GM18861 (cell line): ENCODE measurements around the gene ZFHX3.
A peak's percentile ranks its signal among the peaks of the same experiment; 100 is the strongest.

ENCODE experiments used
- ATAC-seq: cut with Tn5 transposase; IDR thresholded peaks from one replicate; pipeline ENCODE4 v1.9.1; 2021; ENCODE audit not compliant: unreplicated experiment

Gene ZFHX3

DNA sequence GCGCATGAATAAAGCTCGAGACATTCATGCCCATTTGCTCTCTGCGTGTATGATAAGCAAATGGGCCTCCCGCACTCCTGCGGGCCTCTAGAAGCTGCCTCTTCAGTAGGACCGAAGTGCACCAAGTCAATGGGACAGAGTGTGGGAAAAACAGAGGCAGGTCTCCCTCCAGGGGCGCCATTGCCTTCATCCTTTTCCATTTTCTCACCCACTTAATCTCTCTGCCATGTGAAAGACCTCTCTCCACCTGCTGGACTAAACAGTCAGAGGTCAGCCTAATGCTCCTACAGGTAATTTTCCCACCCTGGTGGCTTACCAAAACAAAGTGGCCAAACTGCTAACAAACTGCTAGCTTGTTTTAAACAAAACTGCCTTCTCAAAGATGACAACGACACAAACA lies 210.9 kb downstream of the ZFHX3 start:
- ATAC-seq, result no peak

DNA sequence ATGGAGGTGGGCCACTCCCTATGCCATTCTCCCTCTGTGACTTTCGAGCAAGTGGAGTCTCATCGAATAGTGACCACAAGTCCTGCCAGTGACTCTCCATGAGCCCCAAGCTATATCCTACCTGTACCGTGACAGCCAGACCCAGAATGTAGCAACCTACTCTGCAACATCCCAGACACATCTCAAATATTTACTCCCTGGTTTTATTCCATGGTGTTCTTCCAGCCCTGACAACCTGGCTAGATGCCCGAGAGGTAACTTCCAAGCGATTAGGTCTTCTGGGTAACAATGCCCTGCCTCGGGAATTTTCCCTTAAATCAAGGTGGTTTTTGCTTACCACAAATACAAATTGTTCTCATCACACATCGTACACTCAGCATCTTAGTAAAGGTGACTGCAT lies 211.7 kb downstream of the ZFHX3 start:
- no peak for ATAC-seq

DNA sequence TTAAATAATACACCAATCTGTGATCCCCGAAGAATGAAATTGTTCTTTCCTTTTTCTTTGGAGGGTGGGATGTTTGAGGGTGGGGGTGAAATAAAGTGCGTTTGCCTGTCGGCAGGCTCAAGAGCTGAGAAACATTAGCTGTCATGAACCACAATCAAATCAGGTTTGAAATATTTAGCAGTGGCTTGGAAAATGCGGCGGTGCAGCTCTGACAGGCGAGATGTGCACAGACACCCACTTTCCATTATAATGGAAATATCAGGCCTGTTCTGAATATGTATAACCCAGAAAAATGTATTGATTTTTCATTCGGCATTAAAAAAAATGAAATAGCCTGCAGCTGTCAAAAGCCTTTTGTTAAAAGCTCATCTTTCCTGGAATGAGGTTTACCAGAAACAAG lies 212.8 kb downstream of the ZFHX3 start:
- ATAC-seq, result no peak

DNA sequence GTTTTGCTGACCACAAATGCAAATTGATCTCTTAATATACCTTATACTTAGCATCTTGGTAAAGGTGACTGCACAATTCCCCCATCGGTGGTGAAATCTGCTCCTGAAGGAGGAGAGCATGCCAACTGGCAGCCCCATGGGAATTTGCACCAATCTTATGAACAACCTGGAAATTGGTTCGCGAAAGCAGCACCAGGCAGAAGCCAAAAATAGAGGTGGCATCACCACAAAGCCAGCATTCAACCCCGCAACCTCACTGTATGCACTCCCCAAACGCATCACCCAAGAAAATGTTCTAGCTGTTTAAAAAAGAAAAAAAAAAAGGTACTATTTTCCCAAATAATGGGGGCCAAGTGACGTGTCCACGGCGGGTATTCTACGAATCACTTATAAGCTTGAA lies 213.4 kb downstream of the ZFHX3 start:
- ATAC-seq, result no peak

DNA sequence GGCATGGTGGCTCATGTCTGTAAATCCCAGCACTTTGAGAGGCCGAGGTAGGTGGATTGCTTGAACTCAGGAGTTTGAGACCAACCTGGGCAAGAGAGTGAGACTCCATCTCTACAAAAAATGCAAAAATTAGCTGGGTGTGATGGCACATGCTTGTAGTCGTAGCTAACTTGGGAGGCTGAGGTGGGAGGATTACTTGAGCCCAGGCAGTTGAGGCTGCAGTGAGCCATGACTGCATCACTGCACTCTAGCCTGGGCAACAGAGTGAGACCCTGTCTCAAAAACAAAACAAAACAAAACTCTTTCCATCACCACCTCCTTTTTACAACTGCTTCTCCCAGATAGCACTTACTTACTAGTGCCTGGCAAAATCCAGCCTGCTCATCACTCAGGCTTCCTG lies 214.0 kb downstream of the ZFHX3 start:
- no peak for ATAC-seq

DNA sequence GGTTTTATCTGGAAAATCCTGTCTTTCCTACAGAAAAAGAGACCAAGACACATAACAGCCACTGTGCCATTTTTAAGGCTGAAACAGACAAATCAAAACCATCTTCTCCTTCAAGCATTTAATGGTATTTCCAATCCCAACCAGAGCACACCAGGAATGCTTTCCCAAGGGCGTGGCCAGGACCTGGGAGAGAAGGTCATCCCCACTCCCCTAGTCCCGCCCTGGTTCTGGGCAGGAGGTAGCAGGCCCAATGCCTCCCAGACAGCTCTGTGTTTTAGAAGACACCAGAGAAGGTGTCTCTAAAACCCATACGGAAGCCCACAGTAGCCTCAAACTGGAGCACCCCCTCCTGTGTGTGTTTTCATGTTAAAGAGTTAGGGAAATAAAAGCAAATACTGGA lies 214.4 kb downstream of the ZFHX3 start:
- no peak for ATAC-seq

DNA sequence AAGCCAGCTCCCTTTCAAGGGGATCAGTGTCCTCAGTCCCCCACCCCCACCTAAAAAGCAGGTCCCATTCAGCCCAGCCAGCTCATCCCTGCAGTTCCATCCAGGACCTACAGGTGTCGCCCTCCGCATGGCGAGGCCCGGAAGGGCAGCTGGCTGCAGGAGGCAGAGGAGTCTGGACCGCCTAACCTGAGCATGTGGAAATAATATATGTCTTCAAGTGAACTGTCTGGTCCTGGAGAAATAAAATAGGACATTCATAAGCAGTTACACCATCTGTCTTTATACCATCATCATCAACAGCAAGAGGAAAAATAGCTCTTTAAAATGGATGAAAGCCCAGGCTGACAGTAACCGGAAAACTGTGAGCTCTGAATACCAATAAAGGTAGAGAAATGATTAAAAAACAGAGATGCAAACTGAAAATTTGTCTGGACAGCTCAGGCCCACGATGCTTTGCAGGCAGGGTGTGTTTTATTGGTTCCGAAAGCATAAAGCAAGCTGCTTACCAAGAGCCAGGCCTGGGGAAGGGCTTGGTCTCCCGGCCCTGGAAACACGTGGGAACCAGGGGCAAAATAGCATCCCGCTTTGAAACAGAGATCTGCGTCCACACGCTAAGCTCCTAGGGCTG lies 215.2 kb downstream of the ZFHX3 start:
- ATAC-seq, result peak; percentile 81

DNA sequence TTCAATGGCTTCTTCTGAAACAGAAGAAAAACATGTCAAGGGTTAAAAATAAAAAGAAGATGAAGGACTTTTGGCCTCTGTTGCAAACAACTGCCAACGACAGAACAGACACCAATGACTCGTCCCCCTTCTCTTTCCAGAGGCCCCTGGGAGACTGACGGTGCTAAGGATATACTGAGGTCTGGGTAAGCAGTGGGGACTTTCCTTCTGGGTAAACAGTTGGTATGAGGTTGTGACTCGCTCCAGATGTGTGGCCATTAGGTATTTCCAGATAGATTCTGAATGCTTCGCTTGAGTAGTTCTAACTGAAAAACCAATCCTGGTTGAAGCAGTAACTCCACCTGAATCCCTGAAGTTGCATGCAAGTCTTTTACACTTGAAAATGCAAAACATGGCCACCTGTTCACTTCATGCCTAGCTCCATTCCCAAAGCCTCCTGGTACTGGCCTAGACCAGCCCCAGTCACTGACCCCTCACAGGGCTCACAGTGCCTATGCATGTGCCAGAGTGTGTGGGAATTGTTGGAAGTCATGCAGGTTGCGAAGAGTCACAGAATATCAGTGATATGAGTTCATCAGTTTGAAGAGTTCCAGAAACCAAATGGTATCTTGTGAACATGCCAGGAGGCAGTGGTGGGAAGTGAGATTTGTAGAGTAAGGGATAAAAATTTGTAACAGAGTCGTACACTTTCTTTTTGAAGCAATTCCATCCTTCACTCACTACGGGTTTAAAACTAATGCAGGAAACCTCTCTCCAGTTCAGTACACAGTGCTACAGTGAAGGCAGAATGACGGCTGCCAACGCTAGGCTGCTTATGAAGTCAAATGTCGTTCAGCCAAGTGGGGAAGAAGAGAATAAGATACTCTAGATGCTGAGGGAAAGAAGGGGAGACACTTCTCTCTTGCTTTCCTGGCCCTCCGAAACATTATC lies 217.8 kb downstream of the ZFHX3 start:
- ATAC-seq, result no peak

DNA sequence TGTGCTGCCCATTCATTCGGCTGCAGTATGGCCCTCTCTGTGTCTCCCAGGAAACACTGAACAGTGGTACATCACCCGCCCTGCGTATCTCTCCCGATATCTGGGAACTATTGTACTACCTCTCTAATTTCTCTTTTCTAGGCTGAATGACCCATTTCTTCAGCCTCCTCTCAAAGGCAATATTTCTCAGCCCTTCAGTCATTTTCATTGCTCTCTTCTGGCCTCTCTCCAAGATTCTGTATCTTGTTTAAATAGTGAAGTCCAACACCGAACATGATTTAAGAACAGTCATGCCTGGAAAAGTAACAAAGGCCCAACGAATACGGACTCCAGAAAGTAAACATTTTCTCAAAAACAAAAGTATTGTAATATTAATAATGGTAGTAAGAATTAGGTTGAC lies 220.1 kb downstream of the ZFHX3 start:
- ATAC-seq, result no peak

DNA sequence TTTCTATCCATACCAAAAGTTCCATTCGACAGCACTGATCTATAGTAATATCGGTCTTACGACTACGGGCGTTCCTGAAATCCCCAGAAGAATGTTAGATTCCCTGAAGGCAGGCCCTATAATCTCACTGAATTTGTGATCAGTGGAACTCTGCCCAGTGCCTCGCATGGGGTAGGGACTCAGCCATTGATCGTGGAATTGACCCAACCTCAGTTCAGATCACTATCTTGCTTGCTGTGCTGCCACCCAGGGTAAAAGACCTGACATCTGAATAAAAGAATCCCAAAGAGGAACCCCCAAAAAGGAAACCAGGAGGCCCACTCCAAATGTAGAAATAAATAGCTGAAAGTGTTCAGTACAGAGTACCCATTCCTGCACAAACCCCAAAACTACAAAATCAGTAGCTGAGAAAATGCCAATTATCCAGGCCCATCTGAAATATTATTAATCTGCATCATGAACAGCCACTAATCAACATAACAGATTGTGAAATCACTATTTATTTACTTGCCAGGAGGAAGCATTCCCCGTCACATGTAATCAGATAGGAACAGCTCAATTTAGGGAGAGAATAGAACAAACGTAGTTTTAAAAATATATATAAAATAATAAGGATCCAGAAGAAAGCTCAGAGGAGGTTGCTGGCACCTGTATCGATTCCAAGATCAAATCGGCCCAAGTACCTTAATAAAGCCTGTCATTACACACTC lies 221.9 kb downstream of the ZFHX3 start:
- ATAC-seq, result no peak

DNA sequence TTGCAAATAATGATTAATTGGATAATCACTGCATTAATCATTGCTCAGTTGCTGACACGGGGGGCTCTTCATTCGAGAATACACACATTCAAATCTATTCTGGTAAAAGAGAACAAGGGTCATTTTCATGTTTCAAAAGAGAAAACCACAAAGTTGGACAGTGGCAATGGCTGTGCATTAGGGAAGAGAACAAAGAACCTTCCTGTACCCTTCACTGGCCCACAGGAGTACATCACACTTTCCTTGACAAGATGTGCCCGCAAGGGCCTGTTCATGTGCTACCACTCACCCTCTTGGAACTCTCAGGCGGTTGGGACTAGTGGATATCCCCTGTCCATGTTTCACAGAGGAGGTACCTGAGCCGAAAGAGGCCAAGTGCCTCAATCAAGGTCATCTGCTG lies 223.2 kb downstream of the ZFHX3 start:
- ATAC-seq, result no peak

DNA sequence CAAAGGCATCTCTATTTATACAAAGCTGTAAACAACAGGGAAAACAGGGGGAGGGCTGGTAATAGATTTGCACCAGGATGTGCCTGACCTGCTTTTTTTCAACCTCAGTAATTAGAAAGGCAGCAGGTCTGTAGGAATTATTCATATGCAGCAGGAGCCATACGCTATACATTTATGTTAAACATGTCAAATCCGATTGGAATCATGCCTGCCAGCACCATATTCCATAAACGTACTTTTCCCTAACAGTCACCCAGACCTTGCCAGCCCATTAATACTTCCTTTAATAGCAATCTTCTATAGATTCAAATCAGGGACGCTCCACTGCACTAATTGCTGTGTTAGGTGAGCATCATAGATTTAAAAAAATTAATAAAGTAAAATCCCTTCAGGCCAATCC lies 223.9 kb downstream of the ZFHX3 start:
- no peak for ATAC-seq

DNA sequence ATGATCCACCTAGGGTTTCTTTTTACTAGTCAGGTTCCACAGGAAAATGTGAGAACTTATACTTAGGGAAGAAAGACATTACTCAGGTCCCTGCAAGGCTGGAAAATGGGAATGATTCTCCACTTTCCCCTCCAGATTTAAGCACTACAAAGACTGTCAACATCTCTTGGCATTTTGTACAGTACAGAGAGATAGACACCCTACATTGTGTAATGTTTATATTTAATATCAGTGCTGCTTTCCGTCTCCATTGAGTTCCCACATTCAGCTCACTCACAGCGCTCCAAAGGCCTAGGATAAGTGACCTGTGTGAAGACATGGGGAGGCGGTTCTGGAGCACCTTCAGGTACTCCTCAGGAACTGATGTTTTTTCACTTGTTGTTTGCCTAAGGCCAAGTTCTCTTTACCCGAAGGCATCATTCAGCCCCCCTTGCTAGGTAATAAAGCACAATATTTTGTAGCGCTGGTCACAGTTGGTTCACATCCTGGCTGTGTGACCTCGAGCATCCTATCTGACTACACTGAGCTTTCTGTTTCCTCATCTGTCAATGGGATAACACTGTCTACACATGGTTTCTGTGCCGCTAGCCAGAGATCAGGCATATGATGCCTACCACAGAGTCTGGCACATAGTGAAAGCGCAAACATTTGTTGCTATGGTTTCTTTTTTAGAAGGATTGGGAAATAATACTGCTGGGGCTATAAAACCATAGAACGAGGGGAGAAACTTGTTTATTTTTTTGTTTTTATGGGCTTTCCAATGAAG lies 226.6 kb downstream of the ZFHX3 start:
- ATAC-seq, result no peak

DNA sequence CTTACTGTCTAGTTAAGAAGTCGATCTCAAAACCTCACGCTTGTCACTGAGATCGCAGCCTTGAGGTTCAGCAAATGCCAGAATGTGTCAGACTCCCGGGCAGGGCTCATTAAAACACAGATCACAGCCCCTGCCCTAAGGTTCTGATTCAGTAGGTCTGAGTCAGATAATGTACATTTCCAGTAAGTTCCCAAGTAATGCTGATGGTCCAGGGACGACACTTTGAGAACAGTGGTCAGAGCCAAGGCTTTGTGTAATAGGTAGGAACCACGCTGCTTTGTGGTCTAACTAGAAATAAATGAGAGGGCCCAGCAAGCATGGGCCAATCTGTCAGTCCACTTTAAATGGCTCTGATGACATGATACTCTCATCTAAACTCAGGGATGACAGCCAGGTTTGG lies 228.6 kb downstream of the ZFHX3 start:
- no peak for ATAC-seq

DNA sequence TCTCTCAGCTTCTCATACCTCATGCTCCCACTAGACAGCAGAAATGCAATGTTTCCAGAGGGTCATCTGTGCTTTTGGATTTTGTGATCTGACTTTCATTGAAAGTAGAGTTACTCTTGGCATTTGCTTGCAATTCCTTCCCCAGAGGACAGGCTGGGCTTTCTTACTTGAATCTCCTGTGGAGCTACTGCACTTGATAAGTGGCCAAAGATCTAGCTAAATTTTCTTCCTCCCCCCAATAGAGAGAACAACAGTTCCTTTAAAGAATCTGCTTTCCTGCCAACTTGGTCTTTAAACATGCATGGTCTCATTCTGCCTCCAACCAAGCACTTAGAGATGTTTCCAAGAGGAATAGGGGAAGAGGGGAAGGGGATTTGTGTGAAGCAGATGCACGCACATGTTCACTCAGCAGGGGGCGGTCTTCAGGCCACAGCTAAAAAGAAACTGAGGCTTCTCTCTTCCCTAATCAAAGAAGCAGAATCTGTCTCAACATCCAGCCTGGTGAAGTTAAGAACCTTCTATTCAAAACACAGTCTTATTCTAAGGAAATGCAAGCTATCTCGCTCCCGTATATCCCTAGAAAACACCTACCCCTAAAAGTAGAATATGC lies 229.6 kb downstream of the ZFHX3 start:
- no peak for ATAC-seq

DNA sequence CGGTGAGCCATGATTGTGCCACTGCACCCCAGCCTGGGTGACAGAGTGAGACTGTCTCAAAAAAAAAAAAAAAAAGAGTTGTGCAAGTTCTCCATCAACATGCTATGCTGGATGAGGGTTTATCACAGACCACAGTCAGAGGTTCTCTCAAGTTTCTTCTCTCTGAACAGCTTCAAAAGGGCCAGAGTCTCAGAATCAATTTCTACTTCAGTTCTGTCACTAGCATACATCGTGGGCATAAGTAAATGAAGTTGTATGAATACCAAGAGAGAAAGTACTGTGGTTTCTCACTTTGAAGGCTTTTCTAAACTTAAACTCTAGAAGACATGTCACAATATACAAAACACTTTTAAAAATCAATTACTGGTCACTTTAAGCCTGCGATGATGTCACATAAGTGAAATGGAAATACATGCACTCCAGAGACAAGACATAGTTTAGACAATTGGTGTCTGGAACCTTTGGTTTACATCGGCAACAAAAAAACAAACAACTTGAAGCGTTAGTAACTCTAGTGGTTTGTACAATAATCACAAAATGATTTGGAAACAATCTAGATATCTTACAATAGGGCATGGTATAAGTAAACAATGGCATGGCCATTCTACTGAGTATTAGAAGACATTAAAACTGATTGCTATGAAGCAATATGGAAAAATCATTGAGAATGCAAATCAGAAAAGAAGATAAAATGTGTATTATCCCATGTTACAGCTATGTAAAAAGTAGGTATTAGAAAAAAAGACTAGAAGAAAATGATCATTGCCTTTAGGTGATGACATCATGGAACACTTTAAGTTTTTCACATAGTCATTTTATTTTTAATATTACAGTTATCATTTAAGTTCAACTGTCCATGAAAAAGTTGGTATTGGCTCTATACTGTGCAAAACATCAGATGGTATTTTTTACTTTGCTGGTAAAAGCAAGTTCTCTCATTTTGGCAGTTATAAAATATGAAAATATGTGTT lies 232.3 kb downstream of the ZFHX3 start:
- no peak for ATAC-seq

DNA sequence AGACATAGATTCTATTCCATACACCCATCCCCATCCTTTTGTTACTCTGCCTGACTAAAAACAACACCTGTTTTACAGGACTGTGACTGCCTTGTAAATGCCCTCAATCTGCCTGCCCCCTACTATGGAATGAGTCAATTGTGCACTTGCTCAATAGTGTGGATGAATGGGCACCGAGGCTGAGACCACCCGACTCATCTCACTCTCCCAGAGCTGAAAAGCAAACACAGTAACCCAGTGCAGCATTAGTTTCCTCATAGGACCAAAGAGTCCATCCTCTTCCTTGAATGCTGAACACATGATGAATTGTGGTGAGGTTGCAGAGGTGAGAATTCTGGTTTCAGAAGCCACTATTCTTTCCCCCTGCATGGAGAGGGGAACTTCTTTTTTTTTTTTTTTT lies 233.7 kb downstream of the ZFHX3 start:
- ATAC-seq, result no peak

DNA sequence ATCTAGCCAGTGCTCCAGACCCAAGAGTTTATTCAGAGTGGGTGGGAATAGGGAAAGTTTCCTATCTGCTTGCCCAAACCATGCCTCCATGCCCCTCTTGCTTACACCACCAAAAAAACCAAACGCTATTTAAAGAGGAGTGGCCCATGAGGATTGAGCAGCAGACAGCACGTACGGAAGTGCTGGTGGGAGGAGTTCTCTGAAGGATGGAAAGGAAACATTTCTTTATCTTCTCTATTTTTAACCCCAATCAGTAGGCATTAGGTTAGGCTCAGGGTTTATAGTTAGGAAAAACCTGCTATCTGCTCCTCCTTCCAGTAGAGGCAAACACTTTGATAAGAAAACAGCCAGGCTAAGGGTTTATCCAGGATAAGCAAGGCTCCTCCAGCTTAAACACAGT lies 235.3 kb downstream of the ZFHX3 start:
- no peak for ATAC-seq

DNA sequence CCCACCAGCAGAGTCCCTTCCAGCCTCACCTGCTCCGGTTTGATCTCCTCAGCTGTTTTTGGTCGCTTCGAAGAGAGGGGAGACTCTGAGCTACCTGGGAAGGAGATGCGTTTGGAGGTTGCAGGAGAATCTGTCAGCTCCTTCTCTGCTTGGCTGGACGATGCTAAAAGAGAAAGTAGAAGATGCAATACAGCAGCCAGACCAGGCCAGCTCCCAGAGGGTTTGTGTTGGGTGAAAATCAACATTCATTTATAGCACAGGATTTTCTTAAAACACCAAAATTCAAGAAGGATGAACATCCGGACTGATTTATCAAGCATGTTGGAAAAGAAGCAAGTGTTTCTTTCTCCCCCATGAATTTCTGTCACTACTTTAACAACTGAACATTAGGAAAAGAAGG lies 236.1 kb downstream of the ZFHX3 start:
- no peak for ATAC-seq
